Smooth muscle cell of the brain vasculature (primary cell): ENCODE data around the gene ACYP1.
A peak's percentile ranks its signal among the peaks of the same experiment; 100 is the strongest.
"Not testable (repeated sequence)": the region's sequence is repeated elsewhere in the genome, so short reads cannot be mapped to it uniquely, and the experiment has no call there.

ENCODE experiments used
- DNase-seq: peaks from one replicate; pipeline ENCODE4 v3.0.0-alpha.2; 2012; ENCODE audit warnings: low read depth, low spot score

Gene ACYP1

GRCh38 chr14:75068294-75069120, 4.7 kb upstream of the ACYP1 start:
- no peak for DNase-seq

GRCh38 chr14:75067765-75068164, 3.9 kb upstream of the ACYP1 start:
- DNase-seq, result not testable (repeated sequence)

GRCh38 chr14:75067212-75067611, 3.4 kb upstream of the ACYP1 start:
- no peak for DNase-seq

GRCh38 chr14:75066691-75067090, 2.9 kb upstream of the ACYP1 start:
- no peak for DNase-seq

- no peak for DNase-seq
Measured at GRCh38 chr14:75064205-75064567, 362 bp upstream of the ACYP1 start.

GRCh38 chr14:75063013-75063412, 811 bp downstream of the ACYP1 start:
- no peak for DNase-seq

- DNase-seq, result no peak
Measured at GRCh38 chr14:75060420-75060819, 3.4 kb downstream of the ACYP1 start.

GRCh38 chr14:75059642-75060041, 4.2 kb downstream of the ACYP1 start:
- no peak for DNase-seq

- DNase-seq, result no peak
Measured at GRCh38 chr14:75054421-75054820, 9.4 kb downstream of the ACYP1 start.

- DNase-seq, result no peak
Measured at GRCh38 chr14:75053396-75054291, 10.2 kb downstream of the ACYP1 start.

GRCh38 chr14:75051556-75051899, 12.3 kb downstream of the ACYP1 start:
- DNase-seq, result no peak

GRCh38 chr14:75050852-75051555, 12.8 kb downstream of the ACYP1 start, which contains the start of gene MLH3:
MLH3 (minus strand) TSS chr14:75051467; CDS start chr14:75049655, 1,812 bp downstream.
- peak; percentile 46 for DNase-seq

GRCh38 chr14:75049731-75050201, 14.1 kb downstream of the ACYP1 start:
- DNase-seq, result no peak

GRCh38 chr14:75049136-75049535, 14.7 kb downstream of the ACYP1 start:
- no peak for DNase-seq

GRCh38 chr14:75048101-75048500, 15.7 kb downstream of the ACYP1 start:
- no peak for DNase-seq

- no peak for DNase-seq
Measured at GRCh38 chr14:75047506-75047905, 16.3 kb downstream of the ACYP1 start.

GRCh38 chr14:75046899-75047298, 16.9 kb downstream of the ACYP1 start:
- DNase-seq, result no peak

GRCh38 chr14:75046275-75046674, 17.5 kb downstream of the ACYP1 start:
- DNase-seq, result no peak

- no peak for DNase-seq
Measured at GRCh38 chr14:75044752-75045151, 19.1 kb downstream of the ACYP1 start.

- no peak for DNase-seq
Measured at GRCh38 chr14:75044322-75044721, 19.5 kb downstream of the ACYP1 start.

- DNase-seq, result no peak
Measured at GRCh38 chr14:75042035-75042434, 21.8 kb downstream of the ACYP1 start.

- DNase-seq, result no peak
Measured at GRCh38 chr14:75041613-75042012, 22.2 kb downstream of the ACYP1 start.
